GM18909 (cell line): ENCODE data around the gene NANS.
"Not testable (repeated sequence)": the region's sequence is repeated elsewhere in the genome, so short reads cannot be mapped to it uniquely, and the experiment has no call there.

ENCODE experiments used
- ATAC-seq: cut with Tn5 transposase; IDR thresholded peaks from one replicate; pipeline ENCODE4 v1.9.1; 2021; ENCODE audit warnings: mild to moderate bottlenecking; ENCODE audit not compliant: unreplicated experiment, poor library complexity

NANS gene

DNA sequence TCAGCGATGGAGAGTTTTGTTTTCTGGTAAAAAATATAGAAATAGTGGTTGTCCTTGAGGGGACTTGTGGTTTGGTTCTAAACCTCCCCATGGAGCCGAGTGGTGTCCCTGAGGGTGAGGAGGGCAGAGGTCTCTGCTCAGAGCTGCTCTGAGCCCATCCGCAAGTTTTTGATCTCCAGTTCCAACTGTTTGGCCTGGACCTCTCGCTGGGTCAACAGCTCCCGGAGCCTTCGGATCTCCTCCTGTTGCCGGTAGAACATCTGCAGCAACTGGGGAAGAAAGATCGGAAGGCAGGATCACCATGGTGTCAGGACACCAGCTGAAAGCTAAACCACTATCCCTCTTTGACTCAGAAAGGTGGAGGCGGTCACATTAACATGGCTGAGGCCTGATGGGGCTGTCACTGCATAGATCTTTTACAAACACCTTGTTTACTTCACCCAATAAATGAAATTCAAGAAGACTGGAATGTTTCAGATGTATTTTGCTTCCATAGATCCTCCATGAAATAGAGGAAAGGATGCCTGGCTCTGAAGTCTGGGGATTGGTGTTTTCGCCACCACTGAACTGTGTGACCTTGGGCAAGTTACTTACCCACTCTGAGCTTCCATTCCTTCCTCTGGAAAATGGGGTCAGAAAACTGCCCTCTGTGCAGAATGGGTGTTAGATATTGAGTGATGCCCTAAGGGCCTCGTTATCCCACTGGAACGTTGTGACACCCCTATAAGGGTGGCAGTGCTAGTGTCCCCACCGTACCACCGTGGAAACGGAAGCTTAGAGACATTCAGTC is 68.3 kb downstream of the NANS start:
- no peak for ATAC-seq

DNA sequence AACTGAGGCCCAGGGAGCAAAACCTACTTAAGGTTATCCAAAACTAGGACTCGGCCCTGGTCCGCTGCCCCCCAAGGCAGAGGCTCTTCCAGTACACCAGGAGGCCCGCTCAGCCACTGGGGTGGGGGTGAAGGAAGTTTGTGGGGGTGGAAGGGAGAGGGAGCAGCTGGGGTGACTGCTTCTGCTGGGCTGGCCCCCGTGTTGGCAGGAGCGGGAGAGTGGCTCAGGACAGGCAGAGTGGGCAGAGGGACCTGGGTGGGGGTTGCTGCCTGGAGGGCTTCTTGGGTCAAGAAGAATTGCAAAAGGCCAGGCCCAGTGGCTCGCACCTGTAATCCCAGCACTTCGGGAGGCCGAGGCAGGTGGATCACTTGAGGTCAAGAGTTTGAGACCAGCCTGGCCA is 70.7 kb downstream of the NANS start:
- ATAC-seq, result no peak

DNA sequence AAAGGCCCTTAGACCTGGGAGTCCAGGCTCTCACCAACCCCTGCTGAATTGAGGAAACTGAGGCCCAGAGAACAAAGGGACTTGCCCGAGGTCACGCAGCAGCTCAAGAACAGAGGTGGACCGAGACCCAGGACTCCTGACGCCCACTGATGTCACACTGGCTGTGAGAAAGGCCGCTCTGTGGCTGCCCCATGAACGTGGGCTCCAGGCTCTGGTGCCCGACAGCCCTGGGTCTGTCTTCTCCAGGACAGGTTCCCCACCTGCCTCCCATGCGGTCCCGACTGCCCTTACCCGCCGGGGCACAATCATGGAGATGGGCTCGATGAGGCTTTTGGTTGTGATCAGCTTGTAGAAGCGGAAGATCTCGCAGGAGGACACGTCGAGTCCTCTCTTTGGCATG is 71.8 kb downstream of the NANS start:
- ATAC-seq, result no peak

DNA sequence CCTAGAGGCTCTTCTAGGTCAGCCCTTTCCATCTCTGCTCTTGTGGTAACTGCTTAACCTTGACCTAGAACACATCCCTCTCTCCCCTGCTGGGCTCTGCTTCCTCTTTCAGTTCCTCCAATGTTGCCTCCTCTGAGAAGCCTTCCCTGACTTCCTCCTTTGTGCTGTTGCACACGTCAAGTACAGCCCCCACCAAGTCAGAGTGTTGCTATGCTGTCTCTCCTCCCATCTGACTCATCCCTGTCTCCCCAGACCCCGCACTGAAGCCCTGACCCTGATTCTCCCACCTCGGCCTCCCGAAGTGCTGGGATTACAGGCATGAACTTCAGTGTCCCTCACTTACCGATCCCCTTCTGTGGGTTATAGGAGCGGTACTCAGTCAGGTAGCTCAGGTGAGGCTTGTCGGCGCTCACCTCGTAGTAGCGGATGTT is 72.9 kb downstream of the NANS start:
- ATAC-seq, result peak; percentile 76

DNA sequence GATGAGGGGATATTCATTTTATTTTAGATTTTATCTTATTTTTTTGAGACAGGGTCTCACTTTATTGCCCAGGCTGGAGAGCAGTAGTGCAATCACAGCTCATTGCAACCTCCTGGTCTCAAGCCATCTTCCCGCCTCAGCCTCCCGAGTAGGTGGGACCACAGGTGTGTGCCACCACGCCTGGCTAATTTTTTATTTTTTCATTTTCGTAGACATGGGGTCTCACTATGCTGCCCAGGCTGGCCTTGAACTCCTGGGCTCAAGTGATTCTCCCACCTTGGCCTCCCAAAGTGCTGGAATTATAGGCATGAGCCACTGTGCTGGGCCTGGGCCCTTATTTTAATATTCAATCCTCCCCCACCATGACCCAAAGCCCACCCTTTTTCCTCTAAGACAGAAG is 73.5 kb downstream of the NANS start:
- ATAC-seq, result not testable (repeated sequence)

DNA sequence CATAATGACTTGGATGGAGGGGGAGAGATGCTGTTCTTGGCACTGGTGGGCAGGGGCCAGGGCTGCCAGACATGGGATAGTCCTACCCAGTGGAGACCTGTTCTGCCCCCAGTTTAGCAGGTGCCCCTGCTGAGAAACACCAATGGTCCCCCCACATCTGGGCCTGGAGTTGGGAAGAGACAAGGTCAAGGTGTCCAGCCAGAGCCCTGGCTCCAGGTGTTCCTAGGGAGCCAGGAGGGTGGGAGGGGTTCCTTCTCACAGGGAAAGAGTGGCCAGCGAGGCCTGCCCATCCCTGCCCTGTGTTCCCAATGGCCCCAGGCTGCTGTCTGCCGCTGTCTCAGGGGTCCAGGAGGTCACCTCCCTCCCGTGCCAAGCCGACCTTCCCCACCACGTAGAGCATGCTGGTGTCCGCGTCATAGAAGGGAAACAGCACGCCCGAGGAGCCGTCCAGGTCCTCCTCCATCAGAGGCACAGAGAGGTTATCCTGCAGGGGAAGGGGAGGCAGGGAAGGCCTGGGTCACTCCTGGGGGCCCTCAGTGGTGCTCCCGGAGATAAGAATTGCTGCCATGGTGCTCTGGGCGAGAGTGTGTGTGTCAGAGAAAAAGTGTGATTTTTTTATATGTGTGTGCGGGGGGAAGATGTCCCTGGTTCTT is 74.2 kb downstream of the NANS start:
- no peak for ATAC-seq

DNA sequence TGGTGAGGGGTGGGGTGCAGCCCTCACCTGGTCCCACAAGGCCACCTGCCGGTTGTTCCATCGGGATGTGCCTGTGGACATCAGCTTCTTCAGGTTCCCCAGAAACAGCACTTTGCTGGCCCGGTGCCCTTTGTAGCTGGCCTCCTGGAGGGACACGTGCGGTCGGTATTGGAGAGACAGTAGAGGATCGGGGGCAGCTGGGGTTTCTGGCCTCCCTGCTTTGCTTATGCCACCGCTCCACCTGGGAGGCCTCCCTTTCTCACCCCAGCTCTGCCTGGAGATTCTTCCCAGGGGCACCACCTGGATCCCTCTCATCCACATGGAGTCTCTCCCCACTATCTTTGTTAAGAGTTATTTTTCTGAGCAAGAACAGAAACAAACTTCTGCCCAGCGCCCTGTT is 75.6 kb downstream of the NANS start:
- no peak for ATAC-seq
